Activated naive CD4-positive, alpha-beta T cell treated with anti-CD3 and anti-CD28 coated beads, Interleukin-2, amount 10 ng/mL, durations not matched to agents 7 days and 5 days (primary cell): Measurements from ENCODE around the gene TDRD12.
"Not testable (repeated sequence)": the region's sequence is repeated elsewhere in the genome, so short reads cannot be mapped to it uniquely, and the experiment has no call there.

Source experiments
- CTCF ChIA-PET: fragments of 350-600 bp; sonication (Branson Sonifier 250); formaldehyde crosslinking; loops from one replicate; lab custom pipeline; 2021; ENCODE audit warnings: antibody characterized with exemption; lab: Charles Lee
- DNase-seq: peaks from one replicate; pipeline ENCODE4 v3.0.0-alpha.2; 2020
- H3K27ac Mint-ChIP-seq: one replicate; pipeline ENCODE4 v1.8.0; 2021; ENCODE audit warnings: mild to moderate bottlenecking, moderate library complexity, mixed read lengths
- H3K27me3 Mint-ChIP-seq: one replicate; pipeline ENCODE4 v1.8.0; 2021; ENCODE audit warnings: mild to moderate bottlenecking, mixed read lengths
- H3K36me3 Mint-ChIP-seq: one replicate; pipeline ENCODE4 v1.8.0; 2021; ENCODE audit warnings: mixed read lengths
- H3K4me1 Mint-ChIP-seq: one replicate; pipeline ENCODE4 v1.8.0; 2021; ENCODE audit warnings: mixed read lengths
- H3K4me3 Mint-ChIP-seq: one replicate; pipeline ENCODE4 v1.8.0; 2021; ENCODE audit warnings: mild to moderate bottlenecking, moderate library complexity, mixed read lengths
- H3K9me3 Mint-ChIP-seq: one replicate; pipeline ENCODE4 v1.8.0; 2021; ENCODE audit warnings: mixed read lengths

The TDRD12 gene

GRCh38 chr19:32745594-32746251 is 26.2 kb downstream of the TDRD12 start:
- H3K9me3 Mint-ChIP-seq, H3K4me3 Mint-ChIP-seq, CTCF ChIA-PET, DNase-seq, H3K4me1 Mint-ChIP-seq, H3K36me3 Mint-ChIP-seq, H3K27ac Mint-ChIP-seq: not testable (repeated sequence)
- H3K27me3 Mint-ChIP-seq = peaks cover 30% of the 10 kb centered on the region

- H3K4me1 Mint-ChIP-seq, DNase-seq, CTCF ChIA-PET: not testable (repeated sequence)
Measured at GRCh38 chr19:32746631-32747196, 27.1 kb downstream of the TDRD12 start.

GRCh38 chr19:32748497-32748896 is 28.9 kb downstream of the TDRD12 start:
- no peak for DNase-seq
- CTCF ChIA-PET = interaction anchor here (1.0 kb wide), 1 partner anchor 37 kb away, joined by 3 read pairs; no protein-coding TSS in a partner anchor
- Mint-ChIP-seq H3K27me3 (peaks cover 31% of the 10 kb centered on the region), H3K27ac (no peak overlapping the region), H3K4me1 (no peaks in the 10 kb centered on the region), H3K9me3 (peaks cover 5% of the 10 kb centered on the region), H3K4me3 (no peak overlapping the region), H3K36me3 (no peaks in the 10 kb centered on the region)

More at GRCh38 chr19:32746631-32747196, 27.1 kb downstream of the TDRD12 start:
- not testable (repeated sequence) for H3K9me3 Mint-ChIP-seq, H3K27ac Mint-ChIP-seq, H3K4me3 Mint-ChIP-seq, H3K36me3 Mint-ChIP-seq
- H3K27me3 Mint-ChIP-seq = peaks cover 28% of the 10 kb centered on the region

GRCh38 chr19:32748948-32749347 is 29.4 kb downstream of the TDRD12 start:
- Mint-ChIP-seq H3K9me3 (peaks cover 5% of the 10 kb centered on the region), H3K4me1 (no peaks in the 10 kb centered on the region), H3K4me3 (no peak overlapping the region), H3K27me3 (peaks cover 31% of the 10 kb centered on the region), H3K36me3 (no peaks in the 10 kb centered on the region), H3K27ac (no peak overlapping the region)
- CTCF ChIA-PET = no interaction called here
- DNase-seq = no peak

- DNase-seq = no peak
- Mint-ChIP-seq H3K27ac (no peak overlapping the region), H3K4me3 (no peak overlapping the region), H3K4me1 (no peaks in the 10 kb centered on the region), H3K9me3 (peaks cover 5% of the 10 kb centered on the region), H3K27me3 (peaks cover 34% of the 10 kb centered on the region), H3K36me3 (no peaks in the 10 kb centered on the region)
- CTCF ChIA-PET = no interaction called here
Measured at GRCh38 chr19:32749361-32749760, 29.8 kb downstream of the TDRD12 start.

GRCh38 chr19:32750441-32751055 is 31.0 kb downstream of the TDRD12 start:
- no peak overlapping the region for H3K4me3 Mint-ChIP-seq
- no peak for DNase-seq
- no peaks in the 10 kb centered on the region for H3K36me3 Mint-ChIP-seq
- no peaks in the 10 kb centered on the region for H3K4me1 Mint-ChIP-seq
- H3K9me3 Mint-ChIP-seq = no peaks in the 10 kb centered on the region
- peaks cover 34% of the 10 kb centered on the region for H3K27me3 Mint-ChIP-seq
- CTCF ChIA-PET = no interaction called here
- H3K27ac Mint-ChIP-seq = no peak overlapping the region

- Mint-ChIP-seq H3K27ac (no peak overlapping the region), H3K9me3 (no peaks in the 10 kb centered on the region), H3K36me3 (no peaks in the 10 kb centered on the region), H3K4me1 (no peaks in the 10 kb centered on the region), H3K4me3 (no peak overlapping the region), H3K27me3 (peaks cover 34% of the 10 kb centered on the region)
- no peak for DNase-seq
- CTCF ChIA-PET = no interaction called here
Measured at GRCh38 chr19:32751066-32751465, 31.5 kb downstream of the TDRD12 start.

GRCh38 chr19:32757189-32757588 is 37.6 kb downstream of the TDRD12 start:
- H3K4me3 Mint-ChIP-seq = no peak overlapping the region
- H3K36me3 Mint-ChIP-seq = no peaks in the 10 kb centered on the region
- H3K27ac Mint-ChIP-seq = no peak overlapping the region
- H3K9me3 Mint-ChIP-seq = no peaks in the 10 kb centered on the region
- no peaks in the 10 kb centered on the region for H3K4me1 Mint-ChIP-seq
- H3K27me3 Mint-ChIP-seq = peaks cover 10% of the 10 kb centered on the region
- CTCF ChIA-PET = no interaction called here
- DNase-seq = no peak

GRCh38 chr19:32765365-32765764 is 45.8 kb downstream of the TDRD12 start:
- H3K4me3 Mint-ChIP-seq, DNase-seq, CTCF ChIA-PET, H3K27ac Mint-ChIP-seq, H3K4me1 Mint-ChIP-seq, H3K36me3 Mint-ChIP-seq, H3K9me3 Mint-ChIP-seq: not testable (repeated sequence)
- peaks cover 20% of the 10 kb centered on the region for H3K27me3 Mint-ChIP-seq

- H3K4me3 Mint-ChIP-seq = no peak overlapping the region
- H3K27ac Mint-ChIP-seq = no peak overlapping the region
- CTCF ChIA-PET = no interaction called here
- no peaks in the 10 kb centered on the region for H3K36me3 Mint-ChIP-seq
- no peaks in the 10 kb centered on the region for H3K9me3 Mint-ChIP-seq
- no peak for DNase-seq
- no peaks in the 10 kb centered on the region for H3K4me1 Mint-ChIP-seq
- peaks cover 21% of the 10 kb centered on the region for H3K27me3 Mint-ChIP-seq
Measured at GRCh38 chr19:32767951-32768679, 48.5 kb downstream of the TDRD12 start.

GRCh38 chr19:32771596-32771995 is 52.0 kb downstream of the TDRD12 start:
- CTCF ChIA-PET = no interaction called here
- no peaks in the 10 kb centered on the region for H3K36me3 Mint-ChIP-seq
- H3K27ac Mint-ChIP-seq = no peak overlapping the region
- no peaks in the 10 kb centered on the region for H3K4me1 Mint-ChIP-seq
- H3K27me3 Mint-ChIP-seq = peaks cover 16% of the 10 kb centered on the region
- H3K9me3 Mint-ChIP-seq = no peaks in the 10 kb centered on the region
- no peak overlapping the region for H3K4me3 Mint-ChIP-seq
- no peak for DNase-seq

GRCh38 chr19:32773126-32773525 is 53.6 kb downstream of the TDRD12 start:
- CTCF ChIA-PET = no interaction called here
- Mint-ChIP-seq H3K27me3 (peaks cover 16% of the 10 kb centered on the region), H3K27ac (no peak overlapping the region), H3K4me3 (no peak overlapping the region), H3K4me1 (no peaks in the 10 kb centered on the region), H3K36me3 (no peaks in the 10 kb centered on the region), H3K9me3 (no peaks in the 10 kb centered on the region)
- no peak for DNase-seq

- H3K27me3 Mint-ChIP-seq = peaks cover 6% of the 10 kb centered on the region
- no peak for DNase-seq
- no peak overlapping the region for H3K4me3 Mint-ChIP-seq
- CTCF ChIA-PET = no interaction called here
- H3K36me3 Mint-ChIP-seq = no peaks in the 10 kb centered on the region
- H3K27ac Mint-ChIP-seq = no peak overlapping the region
- peaks cover 2% of the 10 kb centered on the region for H3K4me1 Mint-ChIP-seq
- peaks cover 9% of the 10 kb centered on the region for H3K9me3 Mint-ChIP-seq
Measured at GRCh38 chr19:32779082-32779481, 59.5 kb downstream of the TDRD12 start.

GRCh38 chr19:32781280-32781679 is 61.7 kb downstream of the TDRD12 start:
- H3K4me3 Mint-ChIP-seq = no peak overlapping the region
- no peak for DNase-seq
- H3K27me3 Mint-ChIP-seq = peaks cover 9% of the 10 kb centered on the region
- no peak overlapping the region for H3K27ac Mint-ChIP-seq
- CTCF ChIA-PET = no interaction called here
- no peaks in the 10 kb centered on the region for H3K36me3 Mint-ChIP-seq
- peaks cover 13% of the 10 kb centered on the region for H3K9me3 Mint-ChIP-seq
- peaks cover 7% of the 10 kb centered on the region for H3K4me1 Mint-ChIP-seq
